ENCODE results near the gene PRR20G.

GRCh38 chr3:127284258-127284657 lies 3.6 kb downstream of the PRR20G start:
- no peak for TF ChIP-seq EZH2 (IDR thresholded peaks at IDR 0.05; ENCODE audit: borderline replicate concordance, low read depth, low read length, severe bottlenecking)
- no peak for TF ChIP-seq CTCF (IDR thresholded peaks at IDR 0.05; ENCODE audit: borderline replicate concordance, extremely low read depth, low read length, poor library complexity, severe bottlenecking)
